HG03575 (cell line): Measurements from ENCODE around the gene IRGQ.

ENCODE experiments used
- ATAC-seq: cut with Tn5 transposase; IDR thresholded peaks from one replicate; pipeline ENCODE4 v1.9.1; 2021; ENCODE audit not compliant: unreplicated experiment, insufficient number of reproducible peaks, low FRiP score; ENCODE audit errors: extremely low read depth

The IRGQ gene

GRCh38 chr19:43582495-43582894 lies 13.4 kb downstream of the IRGQ start:
- no peak for ATAC-seq

GRCh38 chr19:43581467-43581866 lies 14.5 kb downstream of the IRGQ start:
- no peak for ATAC-seq

GRCh38 chr19:43578787-43579186 lies 17.1 kb downstream of the IRGQ start:
- ATAC-seq: no peak

DNA sequence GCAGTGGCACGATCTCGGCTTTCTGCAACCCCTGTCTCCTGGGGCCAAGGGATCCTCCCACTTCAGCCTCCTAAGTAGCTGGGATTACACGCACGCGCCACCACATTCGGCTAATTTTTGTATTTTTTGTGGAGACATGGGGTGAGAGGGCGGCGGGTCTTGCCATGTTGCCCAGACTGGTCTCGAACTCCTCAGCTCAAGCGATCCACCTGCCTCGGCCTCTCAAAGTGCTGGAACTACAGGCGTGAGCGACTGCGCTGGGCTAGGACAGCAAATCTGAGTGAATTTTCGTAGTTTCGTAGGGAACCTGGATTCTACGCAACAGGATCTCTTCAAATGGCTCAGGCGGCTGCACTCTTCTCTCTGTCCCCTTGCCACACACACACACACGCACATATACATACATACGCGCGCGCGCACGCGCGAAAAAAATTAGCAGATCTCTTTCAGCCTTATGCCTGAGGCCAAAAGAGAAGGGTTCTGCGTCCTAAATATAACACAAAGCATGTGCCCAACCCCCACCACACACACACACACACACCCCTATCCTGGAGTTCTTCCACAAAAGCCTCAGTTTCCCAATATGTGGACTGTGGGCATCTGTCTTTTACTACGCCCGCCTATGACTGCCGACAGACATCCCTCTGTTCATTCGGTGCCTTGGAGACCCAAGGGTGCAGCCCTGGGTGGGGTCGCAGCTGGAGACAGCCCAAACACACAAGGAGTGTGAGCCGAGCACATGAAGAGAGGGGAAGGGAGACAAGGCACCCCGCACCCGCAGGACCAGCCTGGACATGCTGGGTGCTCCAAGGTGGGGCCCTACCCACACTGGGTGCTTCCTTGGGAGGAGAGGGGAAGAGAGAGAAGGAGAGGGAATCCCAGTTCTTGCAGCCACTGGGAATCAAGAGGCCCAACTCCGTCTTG lies 19.7 kb downstream of the IRGQ start:
- ATAC-seq: no peak

- ATAC-seq: peak; percentile 77
Measured at GRCh38 chr19:43575156-43575950, 20.6 kb downstream of the IRGQ start, which contains the start of the genes PINLYP and XRCC1. Gene PINLYP (plus strand): TSS chr19:43575801. CDS start chr19:43577192, 1,391 bp downstream. Gene XRCC1 (minus strand): TSS chr19:43575527. CDS start chr19:43575458, 69 bp downstream.

GRCh38 chr19:43574424-43575155 lies 21.3 kb downstream of the IRGQ start:
- ATAC-seq: no peak

DNA sequence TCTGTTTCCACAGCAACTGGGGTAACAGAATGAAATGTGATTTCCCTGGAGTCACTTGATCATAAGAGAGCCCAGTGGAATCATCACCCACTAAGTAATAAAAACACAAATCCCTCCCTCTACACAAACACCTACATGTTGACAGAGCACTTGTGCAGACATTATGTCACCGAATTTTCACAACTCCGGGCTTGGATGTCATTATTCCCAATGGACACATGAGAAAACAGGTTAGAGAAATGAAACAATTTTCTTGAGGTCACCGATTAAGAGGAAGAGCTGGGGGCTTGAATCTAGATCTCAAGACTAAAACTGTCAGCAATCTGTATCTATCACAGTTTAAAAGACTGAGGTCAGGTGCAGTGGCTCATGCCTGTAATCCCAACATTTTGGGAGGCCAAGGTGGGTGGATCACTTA lies 23.8 kb downstream of the IRGQ start:
- no peak for ATAC-seq

DNA sequence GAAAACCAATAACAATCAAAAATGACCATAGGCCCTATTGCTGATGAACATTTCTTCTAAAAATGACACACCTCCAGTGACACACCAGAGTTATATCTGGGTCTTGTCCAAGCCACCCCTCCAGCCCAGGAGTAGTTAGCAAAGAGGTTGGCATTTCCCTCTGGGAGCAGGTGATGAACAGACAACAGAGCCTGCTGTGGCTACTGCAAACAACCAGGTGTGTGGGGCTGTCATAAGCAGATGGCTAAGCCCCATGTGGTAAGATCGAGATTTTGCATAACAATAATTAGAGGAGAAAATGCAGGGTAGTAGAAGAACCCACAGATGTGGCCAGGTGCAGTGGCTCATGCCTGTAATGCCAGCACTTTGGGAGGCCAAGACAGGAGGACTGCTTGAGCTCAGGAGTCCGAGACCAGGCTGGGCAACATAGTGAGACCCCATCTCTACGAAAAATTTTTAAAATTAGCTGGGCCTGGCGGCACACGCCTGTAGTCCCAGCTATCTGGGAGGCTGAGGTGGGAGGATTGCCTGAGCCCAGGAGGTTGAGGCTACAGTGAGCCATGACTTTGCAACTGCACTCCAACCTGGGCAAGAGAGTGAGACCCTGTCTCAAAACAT lies 25.7 kb downstream of the IRGQ start:
- no peak for ATAC-seq

GRCh38 chr19:43569657-43570056 lies 26.3 kb downstream of the IRGQ start:
- no peak for ATAC-seq

GRCh38 chr19:43564800-43565199 lies 31.1 kb downstream of the IRGQ start:
- ATAC-seq: no peak

DNA sequence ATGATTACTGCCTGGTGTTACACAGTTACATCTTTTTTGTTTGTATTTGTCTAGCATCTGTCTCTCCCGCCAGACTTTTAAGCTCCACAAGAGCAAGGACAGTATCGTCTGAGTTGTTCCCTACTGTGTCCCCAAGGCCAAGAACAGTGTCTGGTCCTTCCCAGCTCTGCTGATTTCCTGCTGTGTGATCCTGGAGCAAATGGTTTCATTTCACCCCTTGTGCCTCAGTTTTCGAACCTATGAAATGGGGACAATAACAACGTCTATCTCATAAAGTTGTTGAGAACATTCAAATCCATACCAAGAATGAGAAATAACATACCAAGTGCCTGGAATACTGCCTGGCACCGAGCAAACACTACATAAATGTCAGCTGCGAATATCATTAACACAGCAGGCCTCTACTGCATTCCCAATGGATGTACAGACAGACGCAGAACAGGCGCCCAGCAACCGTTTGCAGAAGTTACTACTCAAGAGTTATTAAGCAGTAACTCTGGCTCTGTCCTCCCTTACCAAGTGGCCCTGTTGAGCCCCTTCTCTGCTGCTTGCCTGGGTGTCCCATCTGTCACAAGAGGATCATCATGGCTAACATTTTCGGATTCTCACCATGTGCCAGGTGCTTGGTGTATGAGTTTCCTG lies 32.0 kb downstream of the IRGQ start:
- ATAC-seq: no peak

DNA sequence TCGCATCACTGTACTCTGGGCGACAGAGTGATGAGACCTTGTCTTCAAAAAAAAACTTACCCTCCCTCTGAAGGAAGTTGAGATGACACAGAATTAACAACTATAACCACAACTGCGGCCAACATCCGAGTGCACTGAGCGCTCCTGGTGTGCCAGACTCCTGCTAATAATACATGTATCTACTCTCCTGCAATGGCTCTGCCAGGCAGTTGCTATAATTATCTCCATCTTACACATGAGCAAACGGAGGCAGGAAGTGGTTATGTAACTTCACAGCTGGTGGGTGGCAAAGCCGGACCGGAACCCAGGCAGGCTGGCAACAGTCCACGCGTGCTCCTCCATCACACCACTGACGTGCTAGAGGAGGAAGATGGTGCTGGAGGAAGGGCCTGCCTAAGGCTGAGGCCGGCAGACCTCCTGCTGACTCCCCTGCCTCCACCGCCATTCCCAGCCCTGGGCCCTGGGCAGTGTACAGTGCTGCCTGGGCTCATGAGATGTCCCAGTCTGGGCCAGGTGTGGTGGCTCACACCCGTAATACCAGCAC lies 33.2 kb downstream of the IRGQ start:
- no peak for ATAC-seq

- no peak for ATAC-seq
Measured at GRCh38 chr19:43562226-43562697, 33.7 kb downstream of the IRGQ start.

DNA sequence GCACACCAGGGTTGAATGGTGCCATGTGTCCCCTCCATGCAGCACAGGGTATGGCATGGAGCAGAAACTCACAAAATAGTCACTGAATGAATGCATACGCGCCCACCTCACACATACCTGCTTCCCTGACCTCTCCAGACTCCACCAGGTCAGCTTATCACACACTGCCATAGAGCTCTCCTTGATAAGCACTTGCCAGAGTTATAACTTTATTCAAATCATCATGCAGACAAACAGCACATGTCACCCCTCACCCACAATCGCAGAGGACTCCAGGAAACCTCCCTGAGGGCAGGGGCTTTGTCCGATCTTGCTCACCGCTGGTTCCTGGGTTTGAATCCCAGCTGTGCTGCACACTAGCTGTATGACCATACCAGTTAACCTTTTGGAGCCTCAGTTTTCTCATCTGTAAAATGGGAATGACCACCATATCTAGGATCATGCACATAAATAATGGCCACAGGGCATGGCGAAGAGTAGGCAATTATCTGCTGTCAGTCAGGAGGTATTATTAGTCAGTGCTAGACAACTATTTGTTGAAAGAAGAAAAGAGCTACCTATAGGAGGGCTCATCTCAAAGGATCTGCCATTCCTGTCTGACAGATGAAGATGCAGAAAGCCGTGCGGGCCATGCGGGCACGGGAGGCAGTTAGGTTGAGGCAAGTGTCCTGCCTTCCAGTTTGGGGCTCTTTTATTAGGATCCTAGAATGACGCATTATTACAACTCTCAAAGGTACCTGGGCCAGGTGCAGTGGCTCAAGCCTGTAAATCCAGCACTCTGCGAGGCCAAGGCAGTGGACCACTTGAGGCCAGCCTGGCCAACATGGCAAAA lies 34.6 kb downstream of the IRGQ start:
- ATAC-seq: no peak

GRCh38 chr19:43560687-43561086 lies 35.2 kb downstream of the IRGQ start:
- ATAC-seq: no peak

DNA sequence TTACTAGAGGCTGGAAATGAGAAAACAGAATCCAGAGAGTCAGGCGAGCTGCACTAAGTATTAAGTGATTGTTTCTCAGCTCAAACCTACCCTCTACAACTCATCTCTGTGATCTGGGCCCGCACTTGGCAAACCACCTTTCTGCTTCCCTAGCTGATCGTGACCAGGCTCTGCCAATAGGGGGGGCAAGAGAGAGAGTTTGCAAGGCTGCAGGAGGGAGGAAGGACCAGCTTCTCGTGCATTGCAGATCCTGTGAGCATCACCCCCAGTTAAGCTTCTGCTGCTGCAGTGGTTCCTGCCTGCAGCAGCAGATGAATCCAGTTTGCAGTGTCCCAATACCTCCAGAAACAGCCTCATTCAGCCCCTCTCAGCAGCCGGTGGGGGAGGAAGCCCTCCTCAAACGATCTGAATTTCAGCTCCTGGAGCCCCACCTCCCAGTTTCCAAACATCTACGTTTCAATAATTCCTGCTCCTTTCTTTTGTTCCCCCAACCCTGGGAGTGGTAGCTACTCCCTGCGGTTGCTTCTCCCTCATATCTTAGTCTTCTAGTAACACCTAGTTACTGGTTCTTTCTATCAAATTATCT lies 40.7 kb downstream of the IRGQ start:
- no peak for ATAC-seq
